ENCODE measurements around the gene QTRT2.

GRCh38 chr3:114122027-114122709, 65.6 kb downstream of the QTRT2 start:
- no peak for TF ChIP-seq PRDM2 (tag by site-specific recombination; IDR thresholded peaks at IDR 0.05; ENCODE audit: borderline replicate concordance)
- TF ChIP-seq PATZ1 (tag by site-specific recombination; IDR thresholded peaks at IDR 0.05) = no peak
